Measurements from ENCODE around the gene OTP.

- TF ChIP-seq, protein P1, sequence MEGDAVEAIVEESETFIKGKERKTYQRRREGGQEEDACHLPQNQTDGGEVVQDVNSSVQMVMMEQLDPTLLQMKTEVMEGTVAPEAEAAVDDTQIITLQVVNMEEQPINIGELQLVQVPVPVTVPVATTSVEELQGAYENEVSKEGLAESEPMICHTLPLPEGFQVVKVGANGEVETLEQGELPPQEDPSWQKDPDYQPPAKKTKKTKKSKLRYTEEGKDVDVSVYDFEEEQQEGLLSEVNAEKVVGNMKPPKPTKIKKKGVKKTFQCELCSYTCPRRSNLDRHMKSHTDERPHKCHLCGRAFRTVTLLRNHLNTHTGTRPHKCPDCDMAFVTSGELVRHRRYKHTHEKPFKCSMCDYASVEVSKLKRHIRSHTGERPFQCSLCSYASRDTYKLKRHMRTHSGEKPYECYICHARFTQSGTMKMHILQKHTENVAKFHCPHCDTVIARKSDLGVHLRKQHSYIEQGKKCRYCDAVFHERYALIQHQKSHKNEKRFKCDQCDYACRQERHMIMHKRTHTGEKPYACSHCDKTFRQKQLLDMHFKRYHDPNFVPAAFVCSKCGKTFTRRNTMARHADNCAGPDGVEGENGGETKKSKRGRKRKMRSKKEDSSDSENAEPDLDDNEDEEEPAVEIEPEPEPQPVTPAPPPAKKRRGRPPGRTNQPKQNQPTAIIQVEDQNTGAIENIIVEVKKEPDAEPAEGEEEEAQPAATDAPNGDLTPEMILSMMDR (IDR thresholded peaks at IDR 0.05): no peak
- TF ChIP-seq POLR2A (IDR thresholded peaks at IDR 0.05) (no peak), POLR2AphosphoS5 (IDR thresholded peaks at IDR 0.05) (no peak)
Measured at GRCh38 chr5:77651343-77651742, 12.8 kb upstream of the OTP start.
